ENCODE data around the gene MLIP.

Gene MLIP

DNA sequence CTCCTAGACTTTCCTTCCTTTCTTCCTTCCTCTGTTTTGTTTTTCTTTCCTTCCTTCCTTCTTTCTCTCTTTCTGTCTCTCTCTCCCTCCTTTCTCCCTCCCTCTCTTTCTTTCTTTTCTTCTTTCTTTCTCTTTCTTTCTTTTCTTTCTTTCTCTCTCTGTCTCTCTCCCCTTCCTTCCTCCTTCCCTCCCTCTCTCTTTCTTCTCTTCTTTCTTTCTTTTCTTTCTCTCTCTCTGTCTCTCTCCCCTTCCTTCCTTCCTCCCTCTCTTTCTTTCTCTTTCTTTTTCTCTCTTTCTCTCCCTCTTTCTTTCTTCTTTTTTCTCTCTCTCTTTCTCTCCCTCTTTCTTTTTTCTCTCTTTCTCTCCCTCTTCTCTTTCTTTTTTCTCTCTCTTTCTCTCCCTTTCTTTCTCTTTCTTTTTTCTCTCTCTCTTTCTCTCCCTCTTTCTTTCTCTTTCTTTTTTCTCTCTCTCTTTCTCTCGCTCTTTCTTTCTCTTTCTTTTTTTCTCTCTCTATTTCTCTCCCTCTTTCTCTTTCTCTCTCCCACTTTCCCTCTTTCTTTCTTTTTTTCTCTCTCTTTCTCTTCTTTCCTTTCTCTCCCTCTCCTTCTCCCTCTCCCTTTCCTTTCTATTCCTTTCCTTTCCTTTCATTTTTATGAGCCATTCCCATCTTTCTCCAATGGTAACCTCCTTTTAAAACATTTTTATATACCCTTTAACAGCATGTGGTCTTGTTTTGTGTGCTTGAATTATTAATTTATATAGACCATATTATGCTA, 199.3 kb downstream of the MLIP start:
- Histone ChIP-seq H3K27me3 (ENCODE audit: insufficient read depth, insufficient read length) (no peaks in the 10 kb centered on the region), H3K9ac (ENCODE audit: insufficient read length, low read depth) (no peak overlapping the region), H3K36me3 (ENCODE audit: insufficient read depth, insufficient read length, low read length) (no peaks in the 10 kb centered on the region), H3K4me1 (ENCODE audit: insufficient read depth, insufficient read length) (no peaks in the 10 kb centered on the region), H3K9me3 (ENCODE audit: insufficient read depth, low read length) (no peaks in the 10 kb centered on the region), H3K4me3 (ENCODE audit: insufficient read length, low read depth) (no peak overlapping the region)
- no peak for TF ChIP-seq ZNF274 (IDR thresholded peaks at IDR 0.05; ENCODE audit: low read depth, low read length)
- no peak for TF ChIP-seq SUZ12 (IDR thresholded peaks at IDR 0.05; ENCODE audit: extremely low read depth, insufficient read depth, insufficient read length)
- TF ChIP-seq YY1 (IDR thresholded peaks at IDR 0.05; ENCODE audit: insufficient read depth, insufficient read length) = no peak
- DNase-seq (ENCODE audit: low read depth, low spot score) = no peak

DNA sequence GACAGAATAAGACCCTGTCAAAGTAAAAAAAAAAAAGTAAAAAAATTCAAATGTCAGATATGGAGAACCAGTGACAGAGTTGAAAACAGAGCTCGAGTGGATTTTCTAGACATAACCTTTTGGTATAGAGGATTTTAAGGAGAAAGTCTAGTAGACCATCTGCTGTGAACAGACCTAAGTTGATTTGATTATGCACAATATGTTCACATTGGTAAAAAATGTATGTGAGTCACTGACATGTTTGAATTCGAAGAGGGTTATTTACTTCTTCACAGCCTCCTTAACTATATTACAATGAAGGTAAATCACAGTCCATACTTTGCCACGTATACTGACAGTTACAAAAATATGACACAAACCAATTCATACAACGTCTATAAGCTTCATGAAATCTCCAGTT, 204.4 kb downstream of the MLIP start:
- Histone ChIP-seq H3K4me1 (ENCODE audit: insufficient read depth, insufficient read length) (no peaks in the 10 kb centered on the region), H3K27me3 (ENCODE audit: insufficient read depth, insufficient read length) (no peaks in the 10 kb centered on the region), H3K9me3 (ENCODE audit: insufficient read depth, low read length) (no peaks in the 10 kb centered on the region), H3K4me3 (ENCODE audit: insufficient read length, low read depth) (no peak overlapping the region), H3K36me3 (ENCODE audit: insufficient read depth, insufficient read length, low read length) (no peaks in the 10 kb centered on the region), H3K9ac (ENCODE audit: insufficient read length, low read depth) (no peak overlapping the region)
- TF ChIP-seq SUZ12 (IDR thresholded peaks at IDR 0.05; ENCODE audit: extremely low read depth, insufficient read depth, insufficient read length) (no peak), ZNF274 (IDR thresholded peaks at IDR 0.05; ENCODE audit: low read depth, low read length) (no peak), YY1 (IDR thresholded peaks at IDR 0.05; ENCODE audit: insufficient read depth, insufficient read length) (no peak)
- no peak for DNase-seq (ENCODE audit: low read depth, low spot score)
